ENCODE results near the gene OR6Y1. TPM values are rescaled to one million over a fixed set of nuclear protein-coding genes. Genes with fewer than 3 reads are reported as not detected.

OR6Y1 gene
- total and polyA plus RNA-seq, 2 of the 8 experiments (the other 6 are each of a cell fraction or from before 2014, with no cell fraction given) = 0.07 TPM; not detected in 1

DNA sequence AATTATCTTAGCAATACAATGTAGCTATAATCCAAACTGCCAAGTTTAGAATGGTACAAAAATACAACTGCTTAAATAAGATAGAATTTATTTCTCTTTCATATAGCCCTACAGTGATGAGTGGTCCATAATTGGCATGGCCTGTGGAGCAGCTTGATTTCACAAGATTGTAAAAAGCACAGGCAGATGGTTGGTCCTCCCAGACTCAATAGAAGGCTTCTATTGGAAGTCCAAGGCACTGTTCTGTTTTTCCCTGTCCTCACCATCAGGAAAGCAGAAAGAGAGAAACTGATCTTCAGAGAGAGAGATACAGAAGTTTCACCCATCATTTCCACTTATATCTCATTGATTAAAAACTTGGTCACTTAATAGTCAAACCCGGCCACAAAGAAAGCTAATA, 18.0 kb upstream of the OR6Y1 start:
- H2AK5ac ChIP-seq (ENCODE audit: low read depth, low read length) = no peak overlapping the region
- no peaks in the 10 kb centered on the region for H4K20me1 ChIP-seq (replicated peaks in 1 of 2; ENCODE audit: control insufficient read depth in 1 of 2, insufficient read depth in 2 of 2, low read length in 2 of 2)
- no peak overlapping the region for H3K56ac ChIP-seq (replicated peaks; ENCODE audit: insufficient read length, low read depth, low read length)
- no peak overlapping the region for H2BK12ac ChIP-seq (ENCODE audit: low read depth, low read length)
- ChIA-PET POLR2A (ENCODE audit: partially characterized antibody) (no interaction called here), CTCF (ENCODE audit: partially characterized antibody) (no interaction called here)
- H2BK15ac ChIP-seq (ENCODE audit: low read length) = no peak overlapping the region
- no peak overlapping the region for H3K18ac ChIP-seq (ENCODE audit: extremely low read depth, low read length)
- H3K36me3 ChIP-seq (ENCODE audit: control insufficient read depth in 2 of 4, insufficient read depth in 4 of 4, low read length in 3 of 4) = no peaks in the 10 kb centered on the region
- H4K5ac ChIP-seq (ENCODE audit: insufficient read length, low read depth, low read length) = no peak overlapping the region
- H3K23ac ChIP-seq (ENCODE audit: insufficient read length) = no peak overlapping the region
- no peaks in the 10 kb centered on the region for H3K79me2 ChIP-seq (ENCODE audit: control insufficient read depth in 1 of 2, insufficient read depth in 2 of 2, low read length in 2 of 2)
- FAIRE-seq (no peak), DNase-seq (ENCODE audit: low read depth in 1 of 2, low spot score in 2 of 2) (no peak)
- H4K8ac ChIP-seq (ENCODE audit: extremely low read depth, insufficient read depth, low read length) = no peak overlapping the region
- no peaks in the 10 kb centered on the region for H3K4me1 ChIP-seq (replicated peaks in 1 of 4; ENCODE audit: control insufficient read depth in 3 of 4, insufficient read depth in 4 of 4, low read length in 3 of 4)
- H3K23me2 ChIP-seq (ENCODE audit: low read depth, low read length) = no peaks in the 10 kb centered on the region
- 80% methylated on average over 1 of the region's 1 CpG; no CpG with 5 or more reads in 1 of the 2 experiments for WGBS, 2 experiments (ENCODE audit: extremely low coverage in 1 of 2, insufficient coverage in 1 of 2, insufficient read length in 1 of 2, insufficient replicate concordance in 2 of 2, low coverage in 1 of 2, low lambda C conversion rate in 2 of 2, missing lambda C conversion rate in 1 of 2)
- H3K79me1 ChIP-seq (ENCODE audit: low read depth, low read length) = no peaks in the 10 kb centered on the region
- H3K27ac ChIP-seq (ENCODE audit: low read depth, low read length) = no peak overlapping the region
- no peak overlapping the region for H2AFZ ChIP-seq (ENCODE audit: low read length)
- no peak overlapping the region for H3K4me3 ChIP-seq (ENCODE audit: extremely low read depth in 1 of 4, insufficient read depth in 2 of 4, low read depth in 3 of 4, low read length in 4 of 4)
- H3K9me3 ChIP-seq (ENCODE audit: insufficient read depth in 2 of 2, low read depth in 1 of 2, low read length in 1 of 2) = no peaks in the 10 kb centered on the region
- no peak overlapping the region for H3K9ac ChIP-seq (replicated peaks in 1 of 4; ENCODE audit: extremely low read depth in 1 of 4, low read depth in 3 of 4, low read length in 3 of 4)
- no peak overlapping the region for H4K91ac ChIP-seq (replicated peaks; ENCODE audit: insufficient read length, low read length)
- H2BK20ac ChIP-seq (ENCODE audit: low read length) = no peak overlapping the region
- no peaks in the 10 kb centered on the region for H3K27me3 ChIP-seq (replicated peaks in 1 of 4; ENCODE audit: control insufficient read depth in 3 of 4, extremely low read depth in 1 of 4, insufficient read depth in 3 of 4, low read length in 3 of 4)
- H2BK120ac ChIP-seq (replicated peaks; ENCODE audit: low read depth, low read length) = no peak overlapping the region
- no peak overlapping the region for H3K4ac ChIP-seq (replicated peaks; ENCODE audit: insufficient read length, low read depth, low read length)
- no peak overlapping the region for H2BK5ac ChIP-seq (ENCODE audit: low read depth, low read length)
- no peak overlapping the region for H3K4me2 ChIP-seq (ENCODE audit: insufficient read depth in 1 of 2, low read depth in 2 of 2, low read length in 2 of 2)
- no peak overlapping the region for H3K14ac ChIP-seq (ENCODE audit: insufficient read length)
- TF ChIP-seq RBBP5 (IDR thresholded peaks at IDR 0.05; ENCODE audit: borderline replicate concordance, low read depth, low read length) (no peak), HDAC6 (IDR thresholded peaks at IDR 0.05; ENCODE audit: low read depth, low read length) (no peak), SIX5 (IDR thresholded peaks at IDR 0.05; ENCODE audit: low read depth, low read length) (no peak), JUND (IDR thresholded peaks at IDR 0.05; ENCODE audit: low read length) (no peak), CBX8 (IDR thresholded peaks at IDR 0.05; ENCODE audit: borderline replicate concordance, low read depth, low read length) (no peak), GABPA (IDR thresholded peaks at IDR 0.05; ENCODE audit: borderline replicate concordance, insufficient read depth, low read length) (no peak), TCF12 (IDR thresholded peaks at IDR 0.05; ENCODE audit: low read depth, low read length) (no peak), JUN (IDR thresholded peaks at IDR 0.05; ENCODE audit: low read depth, low read length) (no peak), ATF3 (IDR thresholded peaks at IDR 0.05; ENCODE audit: insufficient read depth, low read depth, low read length) (no peak), NANOG (IDR thresholded peaks at IDR 0.05; ENCODE audit: insufficient read depth, low read depth, low read length, poor library complexity, severe bottlenecking) (no peak), CTBP2 (IDR thresholded peaks at IDR 0.05; ENCODE audit: borderline replicate concordance, insufficient read depth, insufficient read length, low read length) (no peak), TEAD4 (IDR thresholded peaks at IDR 0.05; ENCODE audit: low read depth, low read length) (no peak)
- TF ChIP-seq, protein P1, sequence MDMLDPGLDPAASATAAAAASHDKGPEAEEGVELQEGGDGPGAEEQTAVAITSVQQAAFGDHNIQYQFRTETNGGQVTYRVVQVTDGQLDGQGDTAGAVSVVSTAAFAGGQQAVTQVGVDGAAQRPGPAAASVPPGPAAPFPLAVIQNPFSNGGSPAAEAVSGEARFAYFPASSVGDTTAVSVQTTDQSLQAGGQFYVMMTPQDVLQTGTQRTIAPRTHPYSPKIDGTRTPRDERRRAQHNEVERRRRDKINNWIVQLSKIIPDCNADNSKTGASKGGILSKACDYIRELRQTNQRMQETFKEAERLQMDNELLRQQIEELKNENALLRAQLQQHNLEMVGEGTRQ (IDR thresholded peaks at IDR 0.05; ENCODE audit: low read length) = no peak
